Cardiac ventricle fibroblast (primary cell): Measurements from ENCODE around the gene RFC2. TPM values are rescaled to one million over a fixed set of nuclear protein-coding genes. Genes with fewer than 3 reads are reported as not detected.

Source experiments
- total RNA-seq: library from RNA; depleted of rRNA; stranded (reverse); fragments of >200 nt; gene quantifications from 2 replicates; pipeline ENCODE4 v1.2.3, GENCODE V29; 2015

RFC2 gene
- total RNA-seq: 9.6 and 11.8 TPM in 2 replicates

DNA sequence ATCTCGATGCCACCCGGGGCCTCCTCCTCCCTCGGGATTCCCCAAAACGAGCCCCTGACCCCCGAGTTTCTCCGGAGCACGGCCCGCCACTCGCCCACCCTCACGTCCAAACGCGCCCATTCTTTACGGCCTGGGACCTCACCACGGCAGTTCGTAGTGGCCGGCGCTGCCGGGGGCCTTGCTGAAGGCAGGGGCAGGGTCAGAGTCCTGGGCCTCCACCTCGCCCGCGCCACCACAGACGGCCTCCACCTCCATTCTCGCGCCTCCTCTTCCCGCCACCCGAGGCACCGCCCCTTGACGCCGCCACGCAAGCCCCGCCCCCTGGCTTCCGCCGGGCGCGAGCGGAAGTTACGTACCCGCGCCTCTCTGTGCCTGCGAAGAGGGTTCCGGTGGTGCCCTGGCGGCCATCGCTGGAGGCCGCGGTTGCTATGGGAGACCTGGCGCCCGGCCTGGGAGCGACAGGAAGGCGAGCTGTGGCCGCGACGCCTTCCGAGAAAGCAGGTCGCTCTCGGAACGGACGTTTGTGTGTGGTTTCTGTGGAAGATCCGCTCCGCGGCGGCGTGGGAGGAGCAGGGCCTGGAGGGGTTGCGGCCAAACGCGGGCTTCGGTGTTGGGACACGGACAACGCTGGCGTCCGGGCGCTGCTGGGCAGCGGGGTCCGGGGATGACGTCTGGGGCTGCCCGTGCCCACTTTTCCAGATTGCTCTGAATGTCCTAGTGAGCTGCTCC lies at the start of gene RFC2:
TSS of gene RFC2 (minus strand) at position 271 of the 729 bp plus-strand sequence. CDS start at position 255, 16 bp downstream.

GRCh38 chr7:74289018-74289658 lies 34.9 kb upstream of the RFC2 start, which contains the start of gene CLIP2:
Gene CLIP2, plus strand, starts transcription at chr7:74289407. Its CDS starts 28,140 bp downstream, at chr7:74317547.

Other genes starting within 250 kb of the RFC2 start
- 17.1 and 20.8 TPM in 2 replicates for gene ELN, start 226.2 kb downstream of the RFC2 start, total RNA-seq
- 19.5 and 21.5 TPM in 2 replicates for gene LIMK1, start 170.6 kb downstream of the RFC2 start, total RNA-seq
- 201 and 206 TPM in 2 replicates for gene EIF4H, start 80.0 kb downstream of the RFC2 start, total RNA-seq
- 2.2 TPM in 1 of 2 replicates, not detected in the other for gene LAT2, start 44.4 kb downstream of the RFC2 start, total RNA-seq
- gene CLIP2, start 35.0 kb upstream of the RFC2 start, total RNA-seq: 29.8 and 31.9 TPM in 2 replicates
- gene GTF2IRD1, start 199.5 kb upstream of the RFC2 start, total RNA-seq: 4.7 and 5.8 TPM in 2 replicates